Uterus (tissue), 4 donors: ENCODE measurements around the gene DHX34. TPM values are rescaled to one million over a fixed set of nuclear protein-coding genes. Genes with fewer than 3 reads are reported as not detected.
"Not testable (repeated sequence)": the region's sequence is repeated elsewhere in the genome, so short reads cannot be mapped to it uniquely, and the experiment has no call there.

Experiments used
- DNase-seq, 2 donors: peaks; one replicate each; pipeline ENCODE4 v3.0.0-alpha.2; 2019 to 2020
- H3K27ac ChIP-seq, 2 donors: fragments of 200-600 bp; sonication (generic); 1 replicate in 1 of 2; 2 replicates in 1 of 2; pipeline ENCODE4 v1.5.1; 2016 to 2018
- H3K27me3 ChIP-seq, 2 donors: fragments of 200-600 bp; sonication (generic); one replicate each; pipeline ENCODE4 v1.5.1; 2018 to 2019; ENCODE audit warnings: control low read depth in 1 of 2
- H3K36me3 ChIP-seq, 2 donors: fragments of 200-600 bp; sonication (generic); one replicate each; pipeline ENCODE4 v1.5.1; 2019; ENCODE audit warnings: control low read depth in 1 of 2
- H3K4me1 ChIP-seq, 2 donors: fragments of 200-600 bp; sonication (generic); one replicate each; pipeline ENCODE4 v1.5.1; 2018 to 2019; ENCODE audit warnings: control low read depth in 1 of 2
- H3K4me3 ChIP-seq, 2 donors: fragments of 200-600 bp; sonication (generic); 1 replicate in 1 of 2; 2 replicates in 1 of 2; pipeline ENCODE4 v1.5.1; 2018 to 2019; ENCODE audit warnings: mild to moderate bottlenecking in 1 of 2
- H3K9me3 ChIP-seq, 2 donors: fragments of 200-600 bp; sonication (generic); one replicate each; pipeline ENCODE4 v1.5.1; 2019; ENCODE audit warnings: control low read depth in 1 of 2
- POLR2A ChIP-seq, 2 donors: fragments of 450-650 bp; IDR thresholded peaks; one replicate each; pipeline ENCODE4 v1.6.1; 2016; ENCODE audit warnings: antibody characterized with exemption in 2 of 2, mild to moderate bottlenecking in 1 of 2, moderate library complexity in 1 of 2
- intact Hi-C: fragments of 100-400 bp; cut with DNase I; formaldehyde crosslinking; loops from one replicate; pipeline ENCODE4 v1.15.1; 2023; ENCODE audit warnings: low total_unique reads
- total RNA-seq, 4 donors: library from RNA; depleted of rRNA in 3 of 4; stranded (reverse); fragments of >200 nt in 3 of 4; gene quantifications; one replicate each; pipeline versions ENCODE4 v1.1.0 to v1.2.4, GENCODE V29; 2014 to 2023
- TF ChIP-seq, protein P1 (sequence below), 4 experiments: fragments of 200-600 bp in 2 of 4; fragments of 450-650 bp in 2 of 4; sonication (generic) in 2 of 4; IDR thresholded peaks; one replicate each; pipeline ENCODE4 v1.5.1; 2016 to 2019; ENCODE audit warnings: antibody characterized with exemption in 4 of 4, mild to moderate bottlenecking in 2 of 4, moderate library complexity in 1 of 4
- donor health status: DM: yes; HTN: yes; CAD: no.

The DHX34 gene
- total RNA-seq, 4 donors from 2014 or later, result 11.5 to 17.3 (median 15.8) TPM

DNA sequence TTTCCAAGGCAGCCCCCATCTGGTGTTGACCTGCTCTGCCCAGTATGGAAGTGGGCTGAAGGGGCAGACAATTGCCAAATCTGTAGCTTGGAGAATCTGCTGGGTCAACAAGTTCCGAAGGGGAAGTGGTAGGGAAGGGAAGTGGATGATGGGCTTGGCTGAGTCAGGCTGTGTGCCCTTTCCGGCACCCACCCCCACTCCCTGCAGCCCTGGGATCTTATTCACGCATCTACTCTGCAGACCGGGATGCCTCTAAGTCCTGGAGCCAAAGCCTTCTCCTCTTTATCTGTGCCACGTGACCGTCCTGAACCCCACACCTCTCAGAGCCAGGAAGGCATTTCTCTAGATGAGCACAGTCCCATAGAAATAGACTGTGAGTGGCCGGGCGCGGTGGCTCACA is 24.6 kb upstream of the DHX34 start:
- Histone ChIP-seq H3K36me3 (no peaks in the 10 kb centered on the region), H3K4me3 (no peak overlapping the region), H3K9me3 (no peaks in the 10 kb centered on the region), H3K4me1 (no peaks in the 10 kb centered on the region), H3K27ac (no peak overlapping the region), H3K27me3 (no peaks in the 10 kb centered on the region)
- intact Hi-C loops, result no loop called here
- no peak for DNase-seq
- TF ChIP-seq, protein P1, sequence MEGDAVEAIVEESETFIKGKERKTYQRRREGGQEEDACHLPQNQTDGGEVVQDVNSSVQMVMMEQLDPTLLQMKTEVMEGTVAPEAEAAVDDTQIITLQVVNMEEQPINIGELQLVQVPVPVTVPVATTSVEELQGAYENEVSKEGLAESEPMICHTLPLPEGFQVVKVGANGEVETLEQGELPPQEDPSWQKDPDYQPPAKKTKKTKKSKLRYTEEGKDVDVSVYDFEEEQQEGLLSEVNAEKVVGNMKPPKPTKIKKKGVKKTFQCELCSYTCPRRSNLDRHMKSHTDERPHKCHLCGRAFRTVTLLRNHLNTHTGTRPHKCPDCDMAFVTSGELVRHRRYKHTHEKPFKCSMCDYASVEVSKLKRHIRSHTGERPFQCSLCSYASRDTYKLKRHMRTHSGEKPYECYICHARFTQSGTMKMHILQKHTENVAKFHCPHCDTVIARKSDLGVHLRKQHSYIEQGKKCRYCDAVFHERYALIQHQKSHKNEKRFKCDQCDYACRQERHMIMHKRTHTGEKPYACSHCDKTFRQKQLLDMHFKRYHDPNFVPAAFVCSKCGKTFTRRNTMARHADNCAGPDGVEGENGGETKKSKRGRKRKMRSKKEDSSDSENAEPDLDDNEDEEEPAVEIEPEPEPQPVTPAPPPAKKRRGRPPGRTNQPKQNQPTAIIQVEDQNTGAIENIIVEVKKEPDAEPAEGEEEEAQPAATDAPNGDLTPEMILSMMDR (IDR thresholded peaks at IDR 0.05), result no peak
- TF ChIP-seq POLR2A (IDR thresholded peaks at IDR 0.05), result no peak

GRCh38 chr19:47330466-47330869 is 18.6 kb upstream of the DHX34 start:
- Histone ChIP-seq H3K9me3 (no peaks in the 10 kb centered on the region), H3K4me3 (no peak overlapping the region), H3K27ac (no peak overlapping the region), H3K36me3 (no peaks in the 10 kb centered on the region), H3K4me1 (no peaks in the 10 kb centered on the region), H3K27me3 (no peaks in the 10 kb centered on the region)
- no peak for DNase-seq
- no peak for TF ChIP-seq POLR2A (IDR thresholded peaks at IDR 0.05)
- TF ChIP-seq, protein P1 (IDR thresholded peaks at IDR 0.05), result no peak
- intact Hi-C loops, result no loop called here

DNA sequence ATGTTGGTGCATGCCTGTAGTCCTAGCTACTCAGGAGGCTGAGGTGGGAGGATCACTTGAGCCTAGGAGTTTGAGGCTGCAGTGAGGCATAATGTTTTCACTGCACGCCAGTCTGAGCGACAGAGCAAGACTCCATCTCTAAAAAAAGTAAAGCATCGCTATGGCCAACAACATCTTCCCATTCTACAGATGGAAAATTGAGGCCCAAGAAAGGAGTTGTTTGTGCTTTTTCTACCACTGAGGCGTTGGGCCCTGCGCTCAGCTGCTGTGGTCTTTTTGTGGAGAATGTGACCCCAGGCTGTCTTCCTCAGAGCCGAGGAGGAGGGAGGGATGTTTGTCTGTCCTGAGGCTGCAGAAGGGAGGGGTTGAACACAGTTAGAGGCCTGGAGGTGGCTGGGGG is 17.6 kb upstream of the DHX34 start:
- Histone ChIP-seq H3K27me3 (no peaks in the 10 kb centered on the region), H3K4me3 (no peak overlapping the region), H3K36me3 (no peaks in the 10 kb centered on the region), H3K27ac (no peak overlapping the region), H3K9me3 (no peaks in the 10 kb centered on the region), H3K4me1 (no peaks in the 10 kb centered on the region)
- DNase-seq, result no peak
- TF ChIP-seq POLR2A (IDR thresholded peaks at IDR 0.05), result no peak
- TF ChIP-seq, protein P1 (IDR thresholded peaks at IDR 0.05), result no peak
- intact Hi-C loops, result no loop called here

- no peak within 1 kb of the TSS for H3K4me3 ChIP-seq
- intact Hi-C loops, result no loop called here
- H3K9me3 ChIP-seq, result no peaks in the 10 kb centered on the region
- no peaks in the 10 kb centered on the region for H3K4me1 ChIP-seq
- no peaks in the 10 kb centered on the region for H3K36me3 ChIP-seq
- H3K27ac ChIP-seq, result no peak within 1 kb of the TSS
- no peaks in the 10 kb centered on the region for H3K27me3 ChIP-seq
- TF ChIP-seq, protein P1 (IDR thresholded peaks at IDR 0.05), result no peak
- no peak for TF ChIP-seq POLR2A (IDR thresholded peaks at IDR 0.05)
- no peak for DNase-seq
Measured at GRCh38 chr19:47331931-47332547, 17.1 kb upstream of the DHX34 start, which contains the start of gene C5AR2. Gene C5AR2, plus strand, starts transcription at chr19:47332175. Its CDS starts 8,625 bp downstream, at chr19:47340800.

GRCh38 chr19:47336765-47337718 is 12.1 kb upstream of the DHX34 start:
- DNase-seq, H3K4me1 ChIP-seq, H3K9me3 ChIP-seq, intact Hi-C loops, H3K4me3 ChIP-seq, H3K36me3 ChIP-seq, H3K27ac ChIP-seq, H3K27me3 ChIP-seq: not testable (repeated sequence)
